SK-N-SH (cell line): ENCODE data around the gene AIPL1. TPM values are rescaled to one million over a fixed set of nuclear protein-coding genes. Genes with fewer than 3 reads are reported as not detected.

Experiments used
- CTCF ChIA-PET: fragments of 300-600, 350-600 bp; formaldehyde crosslinking; extraction: SDS; loops from one replicate; lab custom pipeline; 2021; lab: Yijun Ruan, JAX
- POLR2A ChIA-PET: fragments of 350-600 bp; sonication (Branson Sonifier 250); formaldehyde crosslinking; extraction: SDS; loops from one replicate; lab custom pipeline; 2020; ENCODE audit warnings: antibody characterized with exemption, inconsistent platforms; lab: Yijun Ruan, JAX
- DNase-seq: peaks from one replicate; pipeline ENCODE4 v3.0.0; 2012
- H2AFZ ChIP-seq: fragments of 200-600 bp; sonication (generic); 2 replicates; pipeline ENCODE4 v1.8.1; 2016; ENCODE audit warnings: antibody characterized with exemption, mild to moderate bottlenecking, low read depth
- H3F3A ChIP-seq: fragments of 200-600 bp; sonication (generic); replicated peaks from 2 replicates; pipeline ENCODE3; 2016; ENCODE audit warnings: antibody characterized with exemption, mild to moderate bottlenecking; ENCODE audit not compliant: insufficient read depth
- H3K27ac ChIP-seq, 2 experiments: fragments of 200-500 bp in 1 of 2; fragments of 200-600 bp in 1 of 2; sonication (Bioruptor generic) in 1 of 2; sonication (generic), shearing (Covaris generic) in 1 of 2; 2 replicates each; pipeline versions ENCODE4 v1.5.1 to v1.6.1; 2014 to 2016; ENCODE audit warnings: low read depth in 2 of 2, inconsistent platforms in 1 of 2, low read length in 1 of 2, mild to moderate bottlenecking in 1 of 2, mixed read lengths in 1 of 2
- H3K27me3 ChIP-seq: fragments of 200-600 bp; sonication (generic), shearing (Covaris generic); 2 replicates; pipeline ENCODE4 v1.6.1; 2016; ENCODE audit warnings: mixed run types; ENCODE audit not compliant: insufficient read depth
- H3K36me3 ChIP-seq, 2 experiments: fragments of 200-500 bp in 1 of 2; fragments of 200-600 bp in 1 of 2; sonication (Bioruptor generic) in 1 of 2; sonication (generic) in 1 of 2; replicated peaks in 1 of 2; 2 replicates each; pipeline versions ENCODE3 to v1.5.1; 2014 to 2016; ENCODE audit warnings: low read length in 1 of 2, mild to moderate bottlenecking in 1 of 2; ENCODE audit not compliant: insufficient read depth in 2 of 2, control insufficient read depth in 1 of 2
- H3K4me1 ChIP-seq, 2 experiments: fragments of 200-500 bp in 1 of 2; fragments of 200-600 bp in 1 of 2; sonication (Bioruptor generic) in 1 of 2; sonication (generic), shearing (Covaris generic) in 1 of 2; 2 replicates each; pipeline versions ENCODE4 v1.5.1 to v1.6.1; 2014 to 2016; ENCODE audit warnings: low read depth in 1 of 2, low read length in 1 of 2, mixed run types in 1 of 2; ENCODE audit not compliant: insufficient read depth in 2 of 2, control insufficient read depth in 1 of 2
- H3K4me2 ChIP-seq: fragments of 200-600 bp; sonication (generic), shearing (Covaris generic); 2 replicates; pipeline ENCODE4 v1.6.1; 2017; ENCODE audit warnings: mixed run types
- H3K4me3 ChIP-seq, 2 experiments: fragments of 200-500 bp in 1 of 2; fragments of 200-600 bp in 1 of 2; sonication (Bioruptor generic) in 1 of 2; sonication (generic), shearing (Covaris generic) in 1 of 2; 2 replicates each; pipeline versions ENCODE4 v1.5.1 to v1.8.1; 2014 to 2016; ENCODE audit warnings: low read depth in 2 of 2, inconsistent platforms in 1 of 2, low read length in 1 of 2, mild to moderate bottlenecking in 1 of 2, mixed read lengths in 1 of 2, moderate library complexity in 1 of 2
- H3K79me2 ChIP-seq: fragments of 200-600 bp; sonication (generic); 2 replicates; pipeline ENCODE4 v1.8.1; 2017; ENCODE audit warnings: mild to moderate bottlenecking; ENCODE audit not compliant: insufficient read depth
- H3K9ac ChIP-seq: fragments of 200-600 bp; sonication (generic); 2 replicates; pipeline ENCODE4 v1.6.1; 2017; ENCODE audit warnings: mixed run types
- H3K9me2 ChIP-seq: fragments of 200-600 bp; sonication (generic); 2 replicates; pipeline ENCODE4 v1.6.1; 2017; ENCODE audit warnings: mixed run types
- H3K9me3 ChIP-seq: fragments of 200-600 bp; sonication (generic); 2 replicates; pipeline ENCODE4 v1.6.1; 2017; ENCODE audit warnings: mixed run types, mild to moderate bottlenecking, moderate library complexity
- H4K20me1 ChIP-seq: fragments of 200-600 bp; sonication (generic); 2 replicates; pipeline ENCODE4 v1.6.1; 2017; ENCODE audit warnings: mild to moderate bottlenecking, mixed run types; ENCODE audit not compliant: insufficient read depth
- CHD2 ChIP-seq: fragments of 150-350 bp; IDR thresholded peaks from 2 replicates; pipeline ENCODE4 v1.6.1; 2018; ENCODE audit warnings: low read length; ENCODE audit not compliant: partially characterized antibody
- FOXJ3 ChIP-seq: sonication (generic); formaldehyde crosslinking; IDR thresholded peaks from 2 replicates; pipeline ENCODE4 v1.5.1; 2020; ENCODE audit warnings: mild to moderate bottlenecking, missing genetic modification reagents
- NFIC ChIP-seq: IDR thresholded peaks from 2 replicates; pipeline ENCODE4 v1.4.0; 2012; ENCODE audit warnings: borderline replicate concordance
- RAD21 ChIP-seq: IDR thresholded peaks from 2 replicates; pipeline ENCODE4 v1.6.1; 2012; ENCODE audit warnings: mild to moderate bottlenecking, low read length
- RCOR1 ChIP-seq: fragments of 150-350 bp; IDR thresholded peaks from 2 replicates; pipeline ENCODE4 v1.6.1; 2017; ENCODE audit warnings: antibody characterized with exemption, low read length
- WGBS: methylation state at CpG from one replicate; pipeline ENCODE4 v1.1.6; 2017; ENCODE audit warnings: low lambda C conversion rate; 5-methylcytosine and 5-hydroxymethylcytosine counted together
- polyA plus RNA-seq, 3 experiments: library from polyadenylated mRNA; depleted of rRNA; stranded (reverse); fragments of >200 nt; gene quantifications; 2 replicates each; pipeline ENCODE4 v1.2.3, GENCODE V29; 2012
- TF ChIP-seq, protein P1 (sequence below): fragments of 150-350 bp; IDR thresholded peaks from 2 replicates; pipeline ENCODE4 v1.6.1; 2017; ENCODE audit warnings: antibody characterized with exemption, low read length, low read depth, borderline replicate concordance
- TF ChIP-seq, protein P2 (sequence below): IDR thresholded peaks from 2 replicates; pipeline ENCODE4; 2012
- TF ChIP-seq, protein P3 (sequence below): IDR thresholded peaks from 2 replicates; pipeline ENCODE4 v1.6.1; 2012; ENCODE audit warnings: mild to moderate bottlenecking, low read depth, low read length, moderate library complexity
- TF ChIP-seq, protein P4 (sequence below): IDR thresholded peaks from 2 replicates; pipeline ENCODE4 v1.4.0; 2012; ENCODE audit warnings: low read depth, borderline replicate concordance
- TF ChIP-seq, protein P5 (sequence below): fragments of 200-600 bp; sonication (generic); IDR thresholded peaks from 2 replicates; pipeline ENCODE4 v1.6.1; 2017; ENCODE audit warnings: antibody characterized with exemption, mild to moderate bottlenecking, moderate library complexity

Gene AIPL1
- polyA plus RNA-seq, 1 of the 3 experiments (the other 2 are of a cell fraction), result not detected

DNA sequence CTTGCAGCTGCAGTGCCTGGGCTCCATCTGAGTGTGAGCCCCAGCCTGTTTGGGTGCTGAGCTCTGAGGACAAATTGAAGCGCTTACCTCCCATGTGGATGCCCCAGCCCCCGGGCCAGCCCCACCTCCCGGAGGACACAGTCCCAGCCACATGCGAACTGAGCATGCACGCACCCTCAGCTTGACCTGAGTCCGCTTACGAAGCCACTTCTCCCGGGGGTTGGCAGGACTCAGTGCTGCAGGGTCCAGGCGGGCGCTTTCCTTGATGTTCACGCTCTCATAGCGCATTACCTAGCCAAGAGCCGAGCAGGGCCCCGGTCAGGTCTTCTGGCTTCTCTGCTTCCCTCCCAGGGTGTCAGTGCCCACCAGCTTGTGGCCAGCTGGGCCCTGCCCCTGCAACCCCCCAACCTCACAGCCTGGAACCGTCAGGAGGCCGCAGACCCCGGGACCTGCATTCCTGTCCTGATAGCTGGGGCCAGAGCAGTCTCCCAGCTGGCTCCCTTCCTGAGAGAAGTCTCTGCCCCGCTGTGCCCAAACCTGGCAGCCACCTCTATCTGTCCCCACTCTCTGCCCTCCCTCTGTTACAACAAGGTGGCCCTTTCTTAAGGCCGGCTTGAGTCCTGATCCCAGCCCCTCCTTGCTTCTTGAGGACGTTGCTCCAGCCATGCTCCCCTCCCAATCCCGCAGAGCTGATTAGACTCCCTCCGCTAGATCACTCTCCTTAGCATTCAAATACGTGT, 33.3 kb upstream of the AIPL1 start:
- 82% methylated on average over 22 of the region's 23 CpGs for WGBS
- TF ChIP-seq RAD21 (no peak), FOXJ3 (CRISPR knock-in tag) (no peak), NFIC (no peak), RCOR1 (no peak), CHD2 (no peak)
- TF ChIP-seq, protein P1, sequence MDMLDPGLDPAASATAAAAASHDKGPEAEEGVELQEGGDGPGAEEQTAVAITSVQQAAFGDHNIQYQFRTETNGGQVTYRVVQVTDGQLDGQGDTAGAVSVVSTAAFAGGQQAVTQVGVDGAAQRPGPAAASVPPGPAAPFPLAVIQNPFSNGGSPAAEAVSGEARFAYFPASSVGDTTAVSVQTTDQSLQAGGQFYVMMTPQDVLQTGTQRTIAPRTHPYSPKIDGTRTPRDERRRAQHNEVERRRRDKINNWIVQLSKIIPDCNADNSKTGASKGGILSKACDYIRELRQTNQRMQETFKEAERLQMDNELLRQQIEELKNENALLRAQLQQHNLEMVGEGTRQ, result no peak
- TF ChIP-seq, protein P2, sequence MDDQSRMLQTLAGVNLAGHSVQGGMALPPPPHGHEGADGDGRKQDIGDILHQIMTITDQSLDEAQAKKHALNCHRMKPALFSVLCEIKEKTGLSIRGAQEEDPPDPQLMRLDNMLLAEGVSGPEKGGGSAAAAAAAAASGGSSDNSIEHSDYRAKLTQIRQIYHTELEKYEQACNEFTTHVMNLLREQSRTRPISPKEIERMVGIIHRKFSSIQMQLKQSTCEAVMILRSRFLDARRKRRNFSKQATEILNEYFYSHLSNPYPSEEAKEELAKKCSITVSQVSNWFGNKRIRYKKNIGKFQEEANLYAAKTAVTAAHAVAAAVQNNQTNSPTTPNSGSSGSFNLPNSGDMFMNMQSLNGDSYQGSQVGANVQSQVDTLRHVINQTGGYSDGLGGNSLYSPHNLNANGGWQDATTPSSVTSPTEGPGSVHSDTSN, result no peak
- TF ChIP-seq, protein P3, sequence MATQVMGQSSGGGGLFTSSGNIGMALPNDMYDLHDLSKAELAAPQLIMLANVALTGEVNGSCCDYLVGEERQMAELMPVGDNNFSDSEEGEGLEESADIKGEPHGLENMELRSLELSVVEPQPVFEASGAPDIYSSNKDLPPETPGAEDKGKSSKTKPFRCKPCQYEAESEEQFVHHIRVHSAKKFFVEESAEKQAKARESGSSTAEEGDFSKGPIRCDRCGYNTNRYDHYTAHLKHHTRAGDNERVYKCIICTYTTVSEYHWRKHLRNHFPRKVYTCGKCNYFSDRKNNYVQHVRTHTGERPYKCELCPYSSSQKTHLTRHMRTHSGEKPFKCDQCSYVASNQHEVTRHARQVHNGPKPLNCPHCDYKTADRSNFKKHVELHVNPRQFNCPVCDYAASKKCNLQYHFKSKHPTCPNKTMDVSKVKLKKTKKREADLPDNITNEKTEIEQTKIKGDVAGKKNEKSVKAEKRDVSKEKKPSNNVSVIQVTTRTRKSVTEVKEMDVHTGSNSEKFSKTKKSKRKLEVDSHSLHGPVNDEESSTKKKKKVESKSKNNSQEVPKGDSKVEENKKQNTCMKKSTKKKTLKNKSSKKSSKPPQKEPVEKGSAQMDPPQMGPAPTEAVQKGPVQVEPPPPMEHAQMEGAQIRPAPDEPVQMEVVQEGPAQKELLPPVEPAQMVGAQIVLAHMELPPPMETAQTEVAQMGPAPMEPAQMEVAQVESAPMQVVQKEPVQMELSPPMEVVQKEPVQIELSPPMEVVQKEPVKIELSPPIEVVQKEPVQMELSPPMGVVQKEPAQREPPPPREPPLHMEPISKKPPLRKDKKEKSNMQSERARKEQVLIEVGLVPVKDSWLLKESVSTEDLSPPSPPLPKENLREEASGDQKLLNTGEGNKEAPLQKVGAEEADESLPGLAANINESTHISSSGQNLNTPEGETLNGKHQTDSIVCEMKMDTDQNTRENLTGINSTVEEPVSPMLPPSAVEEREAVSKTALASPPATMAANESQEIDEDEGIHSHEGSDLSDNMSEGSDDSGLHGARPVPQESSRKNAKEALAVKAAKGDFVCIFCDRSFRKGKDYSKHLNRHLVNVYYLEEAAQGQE, result no peak
- TF ChIP-seq, protein P4, sequence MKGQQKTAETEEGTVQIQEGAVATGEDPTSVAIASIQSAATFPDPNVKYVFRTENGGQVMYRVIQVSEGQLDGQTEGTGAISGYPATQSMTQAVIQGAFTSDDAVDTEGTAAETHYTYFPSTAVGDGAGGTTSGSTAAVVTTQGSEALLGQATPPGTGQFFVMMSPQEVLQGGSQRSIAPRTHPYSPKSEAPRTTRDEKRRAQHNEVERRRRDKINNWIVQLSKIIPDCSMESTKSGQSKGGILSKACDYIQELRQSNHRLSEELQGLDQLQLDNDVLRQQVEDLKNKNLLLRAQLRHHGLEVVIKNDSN, result no peak
- TF ChIP-seq, protein P5, sequence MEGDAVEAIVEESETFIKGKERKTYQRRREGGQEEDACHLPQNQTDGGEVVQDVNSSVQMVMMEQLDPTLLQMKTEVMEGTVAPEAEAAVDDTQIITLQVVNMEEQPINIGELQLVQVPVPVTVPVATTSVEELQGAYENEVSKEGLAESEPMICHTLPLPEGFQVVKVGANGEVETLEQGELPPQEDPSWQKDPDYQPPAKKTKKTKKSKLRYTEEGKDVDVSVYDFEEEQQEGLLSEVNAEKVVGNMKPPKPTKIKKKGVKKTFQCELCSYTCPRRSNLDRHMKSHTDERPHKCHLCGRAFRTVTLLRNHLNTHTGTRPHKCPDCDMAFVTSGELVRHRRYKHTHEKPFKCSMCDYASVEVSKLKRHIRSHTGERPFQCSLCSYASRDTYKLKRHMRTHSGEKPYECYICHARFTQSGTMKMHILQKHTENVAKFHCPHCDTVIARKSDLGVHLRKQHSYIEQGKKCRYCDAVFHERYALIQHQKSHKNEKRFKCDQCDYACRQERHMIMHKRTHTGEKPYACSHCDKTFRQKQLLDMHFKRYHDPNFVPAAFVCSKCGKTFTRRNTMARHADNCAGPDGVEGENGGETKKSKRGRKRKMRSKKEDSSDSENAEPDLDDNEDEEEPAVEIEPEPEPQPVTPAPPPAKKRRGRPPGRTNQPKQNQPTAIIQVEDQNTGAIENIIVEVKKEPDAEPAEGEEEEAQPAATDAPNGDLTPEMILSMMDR, result no peak
- Histone ChIP-seq H3K27ac (no peak overlapping the region), H3F3A (no peaks in the 10 kb centered on the region), H3K4me3 (no peak overlapping the region), H4K20me1 (no peaks in the 10 kb centered on the region), H3K4me2 (no peak overlapping the region), H2AFZ (no peak overlapping the region), H3K9me3 (no peaks in the 10 kb centered on the region), H3K9me2 (no peaks in the 10 kb centered on the region), H3K36me3 (no peaks in the 10 kb centered on the region), H3K27me3 (no peaks in the 10 kb centered on the region), H3K4me1 (peaks cover 3 to 5% of the 10 kb centered on the region in 2 experiments; a peak in 3 of 4 replicates), H3K9ac (no peak overlapping the region), H3K79me2 (no peaks in the 10 kb centered on the region)
- DNase-seq, result no peak
- CTCF ChIA-PET, result interaction anchor here (0.9 kb wide), 1 partner anchor 14 kb away, joined by 3 read pairs; no protein-coding TSS in a partner anchor
- POLR2A ChIA-PET, result no interaction called here
